H1 (cell line): ENCODE results near the gene ZFPL1.

Experiments used
- BCL11A ChIP-seq, 2 experiments: IDR thresholded peaks; one replicate each; pipeline ENCODE4 v1.6.1; 2011; ENCODE audit warnings: low read depth in 2 of 2, low read length in 2 of 2, mild to moderate bottlenecking in 2 of 2
- BRCA1 ChIP-seq: IDR thresholded peaks from 2 replicates; pipeline ENCODE4 v1.6.1; 2012; ENCODE audit warnings: low read depth, low read length, improper control_type of control experiment
- CHD2 ChIP-seq: IDR thresholded peaks from 2 replicates; pipeline ENCODE4 v1.6.1; 2012; ENCODE audit warnings: low read length, improper control_type of control experiment
- EGR1 ChIP-seq: IDR thresholded peaks from 2 replicates; pipeline ENCODE4 v1.6.1; 2011; ENCODE audit warnings: low read depth, low read length, borderline replicate concordance
- EZH2 ChIP-seq: fragments of 200-600 bp; sonication (generic); IDR thresholded peaks from 2 replicates; pipeline ENCODE4 v1.7.1; 2012; ENCODE audit warnings: low read depth, mild to moderate bottlenecking, moderate library complexity, low read length, inconsistent platforms; ENCODE audit not compliant: severe bottlenecking
- GTF2F1 ChIP-seq: IDR thresholded peaks from 2 replicates; pipeline ENCODE4 v1.6.1; 2012; ENCODE audit warnings: low read depth, low read length, improper control_type of control experiment, borderline replicate concordance
- POLR2A ChIP-seq, 2 experiments: IDR thresholded peaks; 1 replicate in 1 of 2; 2 replicates in 1 of 2; pipeline ENCODE4 v1.6.1; 2011; ENCODE audit warnings: low read depth in 2 of 2, low read length in 2 of 2, mild to moderate bottlenecking in 2 of 2; ENCODE audit errors: control extremely low read depth in 1 of 2
- POLR2AphosphoS5 ChIP-seq: IDR thresholded peaks from 2 replicates; pipeline ENCODE4 v1.6.1; 2011; ENCODE audit warnings: low read depth, low read length
- RFX5 ChIP-seq: IDR thresholded peaks from 2 replicates; pipeline ENCODE4 v1.6.1; 2011; ENCODE audit warnings: low read depth, low read length, improper control_type of control experiment, borderline replicate concordance
- TF ChIP-seq, protein P1 (sequence below), 3 experiments: IDR thresholded peaks; 1 replicate in 2 of 3; 2 replicates in 1 of 3; pipeline versions ENCODE4 v1.5.1 to v1.6.1; 2011; ENCODE audit warnings: low read length in 3 of 3, mild to moderate bottlenecking in 3 of 3, inconsistent platforms in 2 of 3, low read depth in 1 of 3, moderate library complexity in 1 of 3; ENCODE audit not compliant: insufficient read depth in 1 of 3; ENCODE audit errors: control extremely low read depth in 1 of 3

DNA sequence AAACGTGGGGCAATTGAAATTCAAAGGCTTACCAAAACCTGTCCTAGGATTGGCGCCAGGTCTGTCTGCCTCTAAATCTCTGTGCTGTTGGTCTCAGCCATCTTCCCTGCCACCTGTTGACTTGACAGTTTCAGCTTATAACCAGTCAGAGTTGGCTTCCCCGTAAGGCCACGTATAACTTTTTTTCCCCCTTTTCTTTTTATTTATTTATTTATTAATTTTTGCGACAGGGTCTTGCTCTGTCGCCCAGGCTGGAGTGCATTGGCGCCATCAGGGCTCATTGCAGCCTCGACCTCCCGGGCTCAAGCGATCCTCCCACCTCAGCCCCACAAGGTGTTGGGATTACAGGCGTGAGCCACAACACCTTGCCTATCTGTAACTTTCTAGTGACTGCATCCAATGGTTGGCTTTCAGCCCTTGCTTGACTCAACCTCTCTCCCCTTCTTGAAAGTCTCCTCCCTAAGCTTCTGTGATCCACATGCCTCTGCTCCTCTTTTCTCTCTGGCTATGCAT is 51.7 kb downstream of the ZFPL1 start:
- TF ChIP-seq, protein P1, sequence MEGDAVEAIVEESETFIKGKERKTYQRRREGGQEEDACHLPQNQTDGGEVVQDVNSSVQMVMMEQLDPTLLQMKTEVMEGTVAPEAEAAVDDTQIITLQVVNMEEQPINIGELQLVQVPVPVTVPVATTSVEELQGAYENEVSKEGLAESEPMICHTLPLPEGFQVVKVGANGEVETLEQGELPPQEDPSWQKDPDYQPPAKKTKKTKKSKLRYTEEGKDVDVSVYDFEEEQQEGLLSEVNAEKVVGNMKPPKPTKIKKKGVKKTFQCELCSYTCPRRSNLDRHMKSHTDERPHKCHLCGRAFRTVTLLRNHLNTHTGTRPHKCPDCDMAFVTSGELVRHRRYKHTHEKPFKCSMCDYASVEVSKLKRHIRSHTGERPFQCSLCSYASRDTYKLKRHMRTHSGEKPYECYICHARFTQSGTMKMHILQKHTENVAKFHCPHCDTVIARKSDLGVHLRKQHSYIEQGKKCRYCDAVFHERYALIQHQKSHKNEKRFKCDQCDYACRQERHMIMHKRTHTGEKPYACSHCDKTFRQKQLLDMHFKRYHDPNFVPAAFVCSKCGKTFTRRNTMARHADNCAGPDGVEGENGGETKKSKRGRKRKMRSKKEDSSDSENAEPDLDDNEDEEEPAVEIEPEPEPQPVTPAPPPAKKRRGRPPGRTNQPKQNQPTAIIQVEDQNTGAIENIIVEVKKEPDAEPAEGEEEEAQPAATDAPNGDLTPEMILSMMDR (IDR thresholded peaks at IDR 0.05; ENCODE audit: control extremely low read depth in 1 of 3, insufficient read depth in 1 of 3, low read depth in 1 of 3, low read length in 3 of 3): no peak
- TF ChIP-seq POLR2A (IDR thresholded peaks at IDR 0.05; ENCODE audit: control extremely low read depth in 1 of 2, low read depth in 2 of 2, low read length in 2 of 2) (no peak), POLR2AphosphoS5 (no peak), BCL11A (IDR thresholded peaks at IDR 0.05; ENCODE audit: low read depth in 2 of 2, low read length in 2 of 2) (no peak), EZH2 (no peak), CHD2 (no peak), GTF2F1 (no peak), RFX5 (no peak), EGR1 (no peak), BRCA1 (no peak)
